HG03565 (cell line): ENCODE results near the gene BSN.

ENCODE experiments used
- ATAC-seq: cut with Tn5 transposase; IDR thresholded peaks from one replicate; pipeline ENCODE4 v1.9.1; 2021; ENCODE audit warnings: mild to moderate bottlenecking, moderate library complexity; ENCODE audit not compliant: unreplicated experiment

The BSN gene, protein sequence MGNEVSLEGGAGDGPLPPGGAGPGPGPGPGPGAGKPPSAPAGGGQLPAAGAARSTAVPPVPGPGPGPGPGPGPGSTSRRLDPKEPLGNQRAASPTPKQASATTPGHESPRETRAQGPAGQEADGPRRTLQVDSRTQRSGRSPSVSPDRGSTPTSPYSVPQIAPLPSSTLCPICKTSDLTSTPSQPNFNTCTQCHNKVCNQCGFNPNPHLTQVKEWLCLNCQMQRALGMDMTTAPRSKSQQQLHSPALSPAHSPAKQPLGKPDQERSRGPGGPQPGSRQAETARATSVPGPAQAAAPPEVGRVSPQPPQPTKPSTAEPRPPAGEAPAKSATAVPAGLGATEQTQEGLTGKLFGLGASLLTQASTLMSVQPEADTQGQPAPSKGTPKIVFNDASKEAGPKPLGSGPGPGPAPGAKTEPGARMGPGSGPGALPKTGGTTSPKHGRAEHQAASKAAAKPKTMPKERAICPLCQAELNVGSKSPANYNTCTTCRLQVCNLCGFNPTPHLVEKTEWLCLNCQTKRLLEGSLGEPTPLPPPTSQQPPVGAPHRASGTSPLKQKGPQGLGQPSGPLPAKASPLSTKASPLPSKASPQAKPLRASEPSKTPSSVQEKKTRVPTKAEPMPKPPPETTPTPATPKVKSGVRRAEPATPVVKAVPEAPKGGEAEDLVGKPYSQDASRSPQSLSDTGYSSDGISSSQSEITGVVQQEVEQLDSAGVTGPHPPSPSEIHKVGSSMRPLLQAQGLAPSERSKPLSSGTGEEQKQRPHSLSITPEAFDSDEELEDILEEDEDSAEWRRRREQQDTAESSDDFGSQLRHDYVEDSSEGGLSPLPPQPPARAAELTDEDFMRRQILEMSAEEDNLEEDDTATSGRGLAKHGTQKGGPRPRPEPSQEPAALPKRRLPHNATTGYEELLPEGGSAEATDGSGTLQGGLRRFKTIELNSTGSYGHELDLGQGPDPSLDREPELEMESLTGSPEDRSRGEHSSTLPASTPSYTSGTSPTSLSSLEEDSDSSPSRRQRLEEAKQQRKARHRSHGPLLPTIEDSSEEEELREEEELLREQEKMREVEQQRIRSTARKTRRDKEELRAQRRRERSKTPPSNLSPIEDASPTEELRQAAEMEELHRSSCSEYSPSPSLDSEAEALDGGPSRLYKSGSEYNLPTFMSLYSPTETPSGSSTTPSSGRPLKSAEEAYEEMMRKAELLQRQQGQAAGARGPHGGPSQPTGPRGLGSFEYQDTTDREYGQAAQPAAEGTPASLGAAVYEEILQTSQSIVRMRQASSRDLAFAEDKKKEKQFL (N-terminal part only)

DNA sequence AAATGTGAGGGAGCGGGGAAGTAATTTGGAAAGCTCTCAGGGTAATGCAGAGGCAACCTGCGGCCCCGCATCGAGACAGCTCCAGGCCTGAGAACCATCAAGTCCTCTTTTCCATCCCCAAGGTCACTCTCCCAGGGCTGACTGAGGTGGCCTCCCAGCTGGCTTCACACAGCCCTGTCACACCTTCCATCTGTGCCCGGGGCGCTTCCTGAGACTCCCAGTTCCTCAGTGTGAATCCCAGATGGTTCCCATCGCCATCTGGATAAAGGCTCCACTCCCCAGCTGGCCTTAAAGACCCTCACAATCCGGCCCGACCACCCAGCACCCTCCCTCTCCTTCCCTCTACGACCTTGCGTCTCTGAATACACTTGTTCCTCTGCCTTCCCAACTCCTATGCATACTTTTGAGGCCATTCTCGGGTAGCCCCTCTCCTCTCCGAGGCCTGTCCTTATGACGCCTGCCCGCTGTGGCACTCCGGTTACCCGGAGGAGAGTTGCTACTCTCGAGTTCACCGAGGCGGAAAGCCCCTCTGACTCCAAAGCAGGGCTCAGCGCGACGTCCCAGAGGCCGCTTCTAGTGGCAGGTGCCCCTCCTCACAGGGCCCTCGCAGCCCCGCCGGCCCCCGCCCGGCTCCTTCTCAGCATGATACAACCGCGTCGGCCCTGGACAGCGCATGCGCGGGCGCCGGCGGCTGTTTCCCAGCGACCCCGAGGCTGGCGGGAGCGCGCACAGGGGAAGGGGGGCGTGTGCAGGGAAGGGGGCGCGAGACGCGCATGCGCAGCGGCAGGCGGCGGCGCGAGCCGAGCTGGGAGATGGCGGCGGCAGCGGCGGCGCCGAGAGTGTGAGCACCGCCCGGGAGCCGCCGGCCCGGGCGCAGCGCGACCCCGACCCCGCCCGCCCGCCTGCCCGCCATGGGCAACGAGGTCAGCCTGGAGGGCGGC, at the start of gene BSN:
Gene BSN (plus strand): TSS at position 786 of the 941 bp plus-strand sequence. CDS start 126 bp downstream, at position 912.
- peak; percentile 67 for ATAC-seq

DNA sequence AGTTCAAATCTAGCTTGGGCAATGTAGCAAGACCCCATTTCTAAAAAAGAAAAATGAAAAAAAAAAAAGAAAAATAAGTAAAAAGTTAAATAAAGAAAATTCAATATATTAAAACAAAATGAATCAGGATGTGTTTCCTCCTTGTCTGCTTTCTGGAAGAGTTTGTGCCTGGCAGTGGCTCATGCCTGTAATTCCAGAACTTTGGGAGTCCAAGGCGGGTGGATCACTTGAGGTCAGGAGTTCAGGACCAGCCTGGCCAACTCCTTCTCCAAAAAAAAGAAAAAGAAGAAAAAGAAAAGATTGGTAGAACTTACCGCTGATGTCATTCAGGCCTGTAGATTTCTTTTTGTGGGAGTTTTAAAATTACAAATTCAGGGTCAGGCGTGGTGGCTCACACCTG, 47.4 kb upstream of the BSN start:
- ATAC-seq: no peak

DNA sequence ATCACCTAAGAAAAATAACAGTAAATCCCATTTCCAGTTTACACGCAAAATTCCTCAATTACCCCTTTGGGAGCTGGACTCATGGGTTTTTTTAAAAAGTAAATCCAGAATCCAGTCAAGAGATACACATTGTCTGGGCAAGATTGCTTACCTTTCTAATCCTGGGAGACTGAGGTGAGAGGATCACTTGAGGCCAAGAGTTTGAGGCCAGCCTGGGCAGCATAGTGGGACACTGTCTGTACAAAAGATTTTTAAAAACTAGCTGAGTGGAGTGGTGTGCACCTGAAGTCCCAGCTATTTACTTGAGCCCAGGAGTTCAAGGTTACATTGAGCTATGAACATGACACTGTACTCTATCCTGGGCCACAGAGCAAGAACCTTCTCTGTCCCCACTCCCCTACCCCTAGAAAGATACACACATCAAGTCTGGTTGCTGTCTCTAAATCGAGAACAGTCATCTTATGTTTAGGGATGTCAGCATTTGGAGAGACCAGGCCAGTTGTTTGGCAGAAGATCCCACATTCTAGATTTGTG, 45.2 kb upstream of the BSN start:
- no peak for ATAC-seq

DNA sequence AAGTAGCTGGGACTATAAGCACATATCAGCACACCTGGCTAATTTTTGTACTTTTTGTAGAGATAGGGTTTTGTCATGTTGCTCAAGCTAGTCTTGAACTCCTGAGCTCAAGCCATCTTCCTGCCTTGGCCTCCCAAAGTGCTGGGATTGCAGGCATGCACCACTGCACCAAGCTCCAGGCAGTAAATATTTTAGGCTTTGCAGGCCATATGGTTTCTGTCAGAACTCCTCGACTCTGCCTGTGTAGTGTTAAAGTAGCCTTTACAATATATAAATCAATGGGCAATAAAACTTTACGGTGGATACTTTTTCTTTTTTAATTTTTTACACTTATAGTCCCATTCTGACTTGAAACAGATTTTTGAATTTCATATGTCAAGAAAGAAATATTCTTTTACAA, 42.6 kb upstream of the BSN start:
- ATAC-seq: no peak

DNA sequence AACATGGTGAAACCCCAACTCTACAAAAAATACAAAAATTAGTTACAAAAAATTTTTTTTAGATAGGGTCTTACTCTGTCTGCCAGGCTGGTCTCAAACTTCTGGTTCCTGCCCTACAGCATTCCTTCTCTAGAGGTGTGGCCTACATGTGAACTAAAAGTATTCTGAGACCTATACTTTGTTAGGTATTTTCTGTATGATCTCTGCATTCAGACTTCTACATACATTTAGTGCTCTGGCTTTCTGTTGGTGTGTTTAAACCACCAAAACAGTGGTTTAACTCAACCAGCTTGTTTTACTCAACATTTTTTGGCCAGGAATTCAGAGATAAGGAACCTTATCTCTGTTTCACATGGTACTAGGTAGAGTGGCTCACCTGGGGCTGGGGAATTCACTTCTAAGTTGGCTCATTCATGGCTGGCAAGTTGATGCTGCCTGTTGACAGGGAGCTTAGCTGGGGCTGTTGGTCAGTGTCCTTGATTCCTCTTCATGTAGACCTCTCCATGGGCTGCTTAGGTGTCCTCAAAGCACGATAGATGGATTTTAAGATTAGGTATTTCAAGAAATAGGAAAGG, 41.4 kb upstream of the BSN start:
- no peak for ATAC-seq

DNA sequence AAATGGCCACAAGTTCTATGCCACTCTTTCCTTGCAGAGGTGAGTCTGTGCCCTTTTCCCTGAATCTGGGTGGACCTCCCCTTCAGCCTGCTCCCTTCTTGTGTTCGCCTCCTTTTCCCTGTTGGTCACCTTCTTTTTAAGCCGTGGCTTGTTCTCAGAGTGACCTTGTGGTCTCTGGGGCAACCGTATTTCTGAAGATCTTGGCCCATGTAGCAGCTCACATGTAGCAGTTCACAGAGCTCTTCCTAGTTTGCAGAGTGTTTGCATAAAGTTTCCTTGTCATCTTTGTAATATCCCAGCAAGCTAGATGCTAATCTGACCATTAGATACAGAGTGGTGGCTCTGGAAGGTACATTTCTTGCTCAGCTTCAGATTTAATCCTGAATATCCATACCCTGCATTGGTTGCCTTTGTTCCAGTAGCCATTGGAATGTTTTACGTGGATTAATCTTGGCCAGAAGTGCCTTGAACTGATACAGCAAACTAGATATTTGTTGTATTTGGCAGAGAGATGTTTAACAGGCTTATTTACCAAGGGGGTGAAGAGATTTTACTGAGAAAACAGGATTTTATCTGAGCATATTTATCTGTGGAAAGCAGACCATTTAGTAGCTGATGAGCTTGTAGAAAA, 40.7 kb upstream of the BSN start:
- ATAC-seq: no peak

DNA sequence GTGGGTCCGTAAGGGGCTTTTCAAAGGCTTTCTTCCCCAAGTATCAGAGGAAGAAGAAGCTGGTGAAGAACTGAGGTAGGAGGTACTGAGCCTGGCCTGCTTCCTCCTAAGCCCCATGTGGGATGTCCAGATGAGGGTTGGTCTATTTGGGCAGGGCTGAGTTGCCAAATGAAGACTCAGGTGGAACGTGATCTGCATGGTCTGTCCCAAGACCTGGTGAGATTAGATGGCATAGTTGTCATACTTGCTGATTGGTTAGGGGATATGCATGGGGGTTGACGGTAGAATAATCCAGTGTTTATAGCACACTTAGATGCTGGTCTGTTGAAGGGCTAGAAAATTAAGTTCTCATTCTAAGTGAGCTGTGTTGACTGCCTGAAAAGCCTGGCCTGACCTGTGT, 36.3 kb upstream of the BSN start:
- ATAC-seq: no peak

DNA sequence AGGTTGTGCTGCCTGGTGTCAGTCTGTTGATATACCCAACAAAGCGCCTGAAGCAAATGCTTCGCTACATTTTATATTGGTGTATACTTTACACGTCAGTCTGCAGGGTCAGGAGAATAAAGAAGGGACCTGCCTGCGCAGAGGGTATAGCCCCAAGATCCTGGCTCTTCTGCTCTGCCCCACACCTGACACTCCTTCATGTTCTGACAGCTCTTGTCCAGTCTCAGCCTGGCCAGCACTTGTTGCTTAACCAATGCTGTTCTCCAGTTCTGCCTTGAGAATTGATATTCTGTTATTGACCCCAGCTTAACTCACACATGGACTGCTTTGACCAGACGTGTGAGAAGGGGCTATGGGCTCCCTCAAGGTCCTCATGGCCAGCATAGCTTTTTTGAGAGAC, 35.8 kb upstream of the BSN start:
- ATAC-seq: no peak

DNA sequence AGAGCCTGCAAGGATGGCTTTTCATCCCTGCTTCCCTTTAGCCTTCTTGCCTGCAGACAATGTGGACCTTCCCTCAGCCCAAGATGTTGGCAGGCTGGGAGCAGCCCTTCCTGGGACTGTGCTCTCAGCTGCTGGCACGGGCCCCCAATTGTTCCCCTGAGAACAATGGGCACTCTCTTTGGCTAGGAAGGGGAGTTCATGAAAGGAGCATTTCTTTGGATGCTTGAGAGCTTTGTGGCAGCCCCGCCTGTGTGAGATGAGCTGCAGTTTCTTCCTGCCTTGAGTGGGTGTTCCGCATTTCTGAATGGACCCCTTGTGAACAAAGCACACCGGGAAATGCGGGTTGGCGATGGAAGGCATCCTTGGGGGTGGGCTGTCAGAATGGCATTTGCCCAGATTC, 35.0 kb upstream of the BSN start:
- ATAC-seq: no peak

DNA sequence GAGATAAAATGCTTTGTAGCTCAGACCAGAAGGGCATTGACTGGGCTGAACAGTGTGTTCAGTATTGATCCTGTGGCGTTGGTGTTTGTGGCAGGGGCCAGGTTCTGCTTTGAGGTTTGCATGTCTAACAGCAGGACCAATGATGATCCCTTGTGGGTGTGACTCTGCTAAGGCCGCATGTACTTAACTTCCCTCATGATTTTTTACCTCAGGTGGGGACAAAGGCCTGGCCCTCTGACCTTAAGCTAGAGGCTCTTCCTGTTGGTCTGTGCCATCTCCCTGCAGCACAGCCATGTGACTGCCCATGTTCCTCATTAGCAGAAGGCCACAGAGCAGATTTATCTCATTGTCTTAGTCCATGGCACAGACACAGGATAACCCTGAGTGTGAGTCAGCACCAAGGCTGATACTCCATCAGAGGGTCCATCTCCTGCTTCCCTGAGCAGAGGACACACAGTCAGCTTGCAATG, 34.3 kb upstream of the BSN start:
- ATAC-seq: no peak

DNA sequence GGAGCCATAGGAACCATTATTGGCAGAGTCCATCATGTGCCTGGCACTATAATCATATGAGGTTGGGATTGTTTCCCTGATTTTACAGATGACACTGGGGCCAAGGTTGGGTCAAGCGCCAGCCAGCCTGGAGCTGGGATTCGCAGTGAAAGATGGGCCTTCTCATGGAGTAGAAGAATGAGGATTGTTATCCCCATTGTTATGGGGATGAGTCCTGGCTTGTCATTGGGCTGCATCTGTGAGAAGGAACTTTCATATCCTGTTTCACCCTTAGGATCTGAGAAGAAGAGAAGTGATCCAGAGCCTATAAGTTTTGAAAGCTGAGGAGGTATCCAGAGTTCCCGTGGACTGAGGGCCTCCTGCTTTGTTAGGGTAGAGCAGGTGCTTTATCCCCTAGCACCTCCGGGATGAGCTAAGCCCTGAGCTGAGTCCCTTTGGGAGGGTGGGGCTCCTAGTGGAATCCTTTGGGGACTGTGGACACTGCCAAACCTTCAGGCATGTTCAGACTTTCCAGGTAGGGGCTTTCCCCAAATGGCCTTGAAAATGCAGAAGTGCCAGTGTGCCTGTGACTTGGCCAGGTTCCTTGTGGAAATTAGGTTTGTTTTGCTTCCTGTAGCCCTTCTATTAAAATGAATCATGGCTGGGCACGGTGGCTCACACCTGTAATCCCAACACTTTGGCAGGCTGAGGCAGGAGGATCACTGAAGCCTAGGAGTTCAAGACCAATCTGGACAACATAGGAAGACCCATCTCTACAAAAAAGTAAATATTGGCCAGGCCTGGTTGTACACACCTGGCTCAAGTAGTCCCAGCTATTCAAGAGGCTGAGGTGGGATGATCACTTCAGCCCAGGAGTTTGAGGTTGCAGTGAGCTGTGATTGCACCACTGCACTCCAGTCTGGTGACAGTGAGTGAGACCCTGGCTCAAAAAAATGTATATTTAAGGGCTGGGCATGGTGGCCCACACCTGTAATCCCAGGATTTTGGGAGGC, 30.2 kb upstream of the BSN start:
- no peak for ATAC-seq

DNA sequence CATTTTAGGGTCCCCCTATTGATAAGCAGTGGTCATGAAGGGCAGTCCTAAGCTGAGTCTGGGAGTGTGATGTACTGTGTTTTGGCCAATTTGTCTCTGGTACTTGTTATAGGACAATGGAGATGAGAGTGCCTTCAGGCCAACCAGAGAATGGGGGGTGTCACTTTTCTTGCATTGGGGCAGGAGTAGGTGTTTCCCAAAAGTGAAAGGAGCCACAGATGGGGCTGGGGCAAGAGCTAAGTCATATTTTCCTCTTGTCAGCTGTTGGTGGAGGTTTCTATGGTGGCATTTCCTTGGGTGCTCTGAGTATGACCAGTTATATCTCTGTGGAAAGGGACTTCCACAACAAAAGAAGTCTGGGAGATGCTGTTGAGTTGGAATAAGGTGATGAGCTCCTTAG, 24.7 kb upstream of the BSN start:
- ATAC-seq: no peak

DNA sequence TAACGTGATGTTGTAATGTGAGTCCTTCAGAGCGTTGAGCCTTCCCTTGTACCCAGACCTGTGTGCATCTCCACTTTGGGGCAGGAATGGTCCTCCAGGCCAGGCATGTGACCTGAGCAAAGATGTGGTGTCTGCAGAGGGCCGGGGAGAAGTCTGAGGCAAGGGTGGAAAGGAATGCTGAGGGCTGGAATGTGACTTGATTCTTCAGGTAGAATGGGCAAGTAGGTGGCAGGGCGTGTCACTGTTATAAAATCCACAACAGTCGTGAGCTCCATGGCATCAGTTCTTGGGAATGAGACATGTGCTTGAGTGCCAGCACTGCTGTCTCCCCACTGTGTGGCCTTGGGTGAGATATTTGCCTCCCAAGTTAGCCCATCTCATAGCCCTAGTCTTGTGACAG, 24.0 kb upstream of the BSN start:
- no peak for ATAC-seq

DNA sequence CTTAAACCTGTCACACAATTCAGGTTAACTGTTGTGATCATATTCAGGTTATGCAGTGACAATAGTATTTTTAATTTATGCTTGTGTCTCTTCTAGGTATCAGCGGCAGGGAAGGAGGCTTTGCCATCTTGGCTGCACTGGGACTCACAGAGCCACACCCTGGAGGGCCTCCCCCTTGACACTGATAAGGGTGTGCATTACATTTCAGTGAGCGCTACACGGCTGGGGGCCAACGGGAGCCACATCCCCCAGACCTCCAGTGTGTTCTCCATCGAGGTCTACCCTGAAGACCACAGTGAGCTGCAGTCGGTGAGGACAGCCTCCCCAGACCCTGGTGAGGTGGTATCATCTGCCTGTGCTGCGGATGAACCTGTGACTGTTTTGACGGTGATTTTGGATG, 23.6 kb upstream of the BSN start:
- ATAC-seq: no peak

DNA sequence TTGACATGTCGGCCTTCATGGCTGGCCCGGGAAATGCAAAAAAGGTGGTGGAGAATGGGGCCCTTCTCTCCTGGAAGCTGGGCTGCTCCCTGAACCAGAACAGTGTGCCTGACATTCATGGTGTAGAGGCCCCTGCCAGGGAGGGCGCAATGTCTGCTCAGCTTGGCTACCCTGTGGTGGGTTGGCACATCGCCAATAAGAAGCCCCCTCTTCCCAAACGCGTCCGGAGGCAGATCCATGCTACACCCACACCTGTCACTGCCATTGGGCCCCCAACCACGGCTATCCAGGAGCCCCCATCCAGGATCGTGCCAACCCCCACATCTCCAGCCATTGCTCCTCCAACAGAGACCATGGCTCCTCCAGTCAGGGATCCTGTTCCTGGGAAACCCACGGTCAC, 23.1 kb upstream of the BSN start:
- no peak for ATAC-seq

DNA sequence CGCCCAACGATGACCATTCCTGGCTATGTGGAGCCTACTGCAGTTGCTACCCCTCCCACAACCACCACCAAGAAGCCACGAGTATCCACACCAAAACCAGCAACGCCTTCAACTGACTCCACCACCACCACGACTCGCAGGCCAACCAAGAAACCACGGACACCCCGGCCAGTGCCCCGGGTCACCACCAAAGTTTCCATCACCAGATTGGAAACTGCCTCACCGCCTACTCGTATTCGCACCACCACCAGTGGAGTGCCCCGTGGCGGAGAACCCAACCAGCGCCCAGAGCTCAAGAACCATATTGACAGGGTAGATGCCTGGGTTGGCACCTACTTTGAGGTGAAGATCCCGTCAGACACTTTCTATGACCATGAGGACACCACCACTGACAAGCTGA, 22.6 kb upstream of the BSN start:
- ATAC-seq: no peak

DNA sequence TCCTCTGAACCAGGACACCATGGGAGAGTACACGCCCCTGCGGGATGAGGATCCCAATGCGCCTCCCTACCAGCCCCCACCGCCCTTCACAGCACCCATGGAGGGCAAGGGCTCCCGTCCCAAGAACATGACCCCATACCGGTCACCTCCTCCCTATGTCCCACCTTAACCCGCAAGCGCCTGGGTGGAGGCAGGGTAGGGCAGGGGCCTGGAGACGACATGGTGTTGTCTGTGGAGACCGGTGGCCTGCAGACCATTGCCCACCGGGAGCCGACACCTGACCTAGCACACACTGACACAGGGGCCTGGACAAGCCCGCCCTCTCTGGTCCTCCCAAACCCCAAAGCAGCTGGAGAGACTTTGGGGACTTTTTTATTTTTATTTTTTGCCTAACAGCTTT, 21.2 kb upstream of the BSN start:
- no peak for ATAC-seq
